Measurements from ENCODE around the gene ZGLP1.

GRCh38 chr19:10346509-10346908 lies 36.9 kb upstream of the ZGLP1 start:
- TF ChIP-seq FOXK2 (IDR thresholded peaks at IDR 0.05) (no peak), FOXM1 (IDR thresholded peaks at IDR 0.05; ENCODE audit: borderline replicate concordance) (no peak), SP1 (IDR thresholded peaks at IDR 0.05) (no peak), ZNF384 (IDR thresholded peaks at IDR 0.05) (no peak), BHLHE40 (IDR thresholded peaks at IDR 0.05; ENCODE audit: borderline replicate concordance) (no peak), NFRKB (IDR thresholded peaks at IDR 0.05) (no peak), LEF1 (IDR thresholded peaks at IDR 0.05; ENCODE audit: borderline replicate concordance) (no peak)

All from HEK293T (cell line).